SK-N-SH treated with all-trans-retinoic acid at 6 μM for 48 hours (cell line): ENCODE results near the gene FARP1.

ENCODE experiments used
- ATAC-seq: fragments of 200-7000 bp; cut with Tn5 transposase; 3 replicates; pipeline ENCODE4 v1.9.1; 2020; ENCODE audit warnings: mild to moderate bottlenecking, moderate library complexity
- ARNTL ChIP-seq: fragments of 450-650 bp; formaldehyde crosslinking; IDR thresholded peaks from 2 replicates; pipeline ENCODE4 v1.5.0; 2020; ENCODE audit warnings: low read depth, mild to moderate bottlenecking, moderate library complexity, borderline replicate concordance
- BACH2 ChIP-seq: fragments of 250-450 bp; sonication (Bioruptor Pico); IDR thresholded peaks from 2 replicates; pipeline ENCODE4 v1.9.0; 2021; ENCODE audit warnings: mild to moderate bottlenecking, borderline replicate concordance
- CREB5 ChIP-seq: fragments of 250-450 bp; sonication (Bioruptor Pico); IDR thresholded peaks from 2 replicates; pipeline ENCODE4 v1.5.1; 2020; ENCODE audit warnings: low read depth, mild to moderate bottlenecking, moderate library complexity
- CSDC2 ChIP-seq: fragments of 250-450 bp; sonication (Bioruptor Pico); IDR thresholded peaks from 2 replicates; pipeline ENCODE4 v1.5.0; 2020; ENCODE audit warnings: mild to moderate bottlenecking, moderate library complexity
- ESRRG ChIP-seq: fragments of 250-450 bp; sonication (Bioruptor Pico); IDR thresholded peaks from 2 replicates; pipeline ENCODE4 v1.6.1; 2021; ENCODE audit warnings: mild to moderate bottlenecking
- ISL1 ChIP-seq: fragments of 250-450 bp; sonication (Bioruptor Pico); IDR thresholded peaks from 2 replicates; pipeline ENCODE4 v2.1.2; 2022; ENCODE audit warnings: mild to moderate bottlenecking, moderate library complexity
- OSR1 ChIP-seq: fragments of 250-450 bp; sonication (Bioruptor Pico); IDR thresholded peaks from 2 replicates; pipeline ENCODE4 v1.8.0; 2022; ENCODE audit warnings: moderate library complexity, mild to moderate bottlenecking, inconsistent platforms
- PATZ1 ChIP-seq: fragments of 250-450 bp; sonication (Bioruptor Pico); IDR thresholded peaks from 2 replicates; pipeline ENCODE4 v1.8.0; 2020; ENCODE audit warnings: mild to moderate bottlenecking, moderate library complexity, borderline replicate concordance
- PPARA ChIP-seq: fragments of 250-450 bp; sonication (Bioruptor Pico); IDR thresholded peaks from 2 replicates; pipeline ENCODE4 v1.5.0; 2020; ENCODE audit warnings: mild to moderate bottlenecking, borderline replicate concordance
- RARB ChIP-seq: fragments of 250-450 bp; sonication (Bioruptor Pico); IDR thresholded peaks from 2 replicates; pipeline ENCODE4 v1.8.0; 2021; ENCODE audit warnings: mild to moderate bottlenecking, moderate library complexity
- SNAI2 ChIP-seq: fragments of 250-450 bp; sonication (Bioruptor Pico); IDR thresholded peaks from 2 replicates; pipeline ENCODE4 v1.5.0; 2020; ENCODE audit warnings: mild to moderate bottlenecking, moderate library complexity
- TCF4 ChIP-seq: fragments of 250-450 bp; sonication (Bioruptor Pico); IDR thresholded peaks from 2 replicates; pipeline ENCODE4 v1.8.0; 2021; ENCODE audit warnings: mild to moderate bottlenecking, moderate library complexity, borderline replicate concordance
- TOX ChIP-seq: fragments of 250-450 bp; sonication (Bioruptor Pico); IDR thresholded peaks from 2 replicates; pipeline ENCODE4 v1.8.0; 2021; ENCODE audit warnings: mild to moderate bottlenecking, moderate library complexity, borderline replicate concordance
- ZC3H10 ChIP-seq: fragments of 250-450 bp; sonication (Bioruptor Pico); IDR thresholded peaks from 2 replicates; pipeline ENCODE4 v1.5.1; 2021; ENCODE audit warnings: mild to moderate bottlenecking, moderate library complexity
- ZFP3 ChIP-seq: fragments of 250-450 bp; sonication (Bioruptor Pico); IDR thresholded peaks from 2 replicates; pipeline ENCODE4 v1.5.0; 2020; ENCODE audit warnings: mild to moderate bottlenecking, moderate library complexity
- ZFP30 ChIP-seq: fragments of 450-650 bp; formaldehyde crosslinking; IDR thresholded peaks from 2 replicates; pipeline ENCODE4 v1.5.0; 2022; ENCODE audit warnings: mild to moderate bottlenecking, moderate library complexity
- ZNF70 ChIP-seq: fragments of 450-650 bp; formaldehyde crosslinking; IDR thresholded peaks from 2 replicates; pipeline ENCODE4 v1.5.0; 2020; ENCODE audit warnings: mild to moderate bottlenecking, moderate library complexity
- ZNF8 ChIP-seq: fragments of 450-650 bp; formaldehyde crosslinking; IDR thresholded peaks from 2 replicates; pipeline ENCODE4 v1.5.0; 2020; ENCODE audit warnings: mild to moderate bottlenecking, moderate library complexity
- TF ChIP-seq, protein P1 (sequence below): fragments of 250-450 bp; sonication (Bioruptor Pico); IDR thresholded peaks from 2 replicates; pipeline ENCODE4 v1.5.1; 2021; ENCODE audit warnings: mild to moderate bottlenecking, moderate library complexity
- TF ChIP-seq, protein P2 (sequence below): fragments of 250-450 bp; sonication (Bioruptor Pico); IDR thresholded peaks from 2 replicates; pipeline ENCODE4 v1.5.0; 2020; ENCODE audit warnings: mild to moderate bottlenecking, moderate library complexity
- TF ChIP-seq, protein P3 (sequence below): fragments of 250-450 bp; sonication (Bioruptor Pico); IDR thresholded peaks from 2 replicates; pipeline ENCODE4 v1.8.0; 2021; ENCODE audit warnings: low read depth, mild to moderate bottlenecking, moderate library complexity, borderline replicate concordance

FARP1 gene

GRCh38 chr13:98364647-98365046 lies 221.8 kb downstream of the FARP1 start:
- no peak for ATAC-seq
- no peak for TF ChIP-seq TOX (CRISPR knock-in tag)
- TF ChIP-seq, protein P1, sequence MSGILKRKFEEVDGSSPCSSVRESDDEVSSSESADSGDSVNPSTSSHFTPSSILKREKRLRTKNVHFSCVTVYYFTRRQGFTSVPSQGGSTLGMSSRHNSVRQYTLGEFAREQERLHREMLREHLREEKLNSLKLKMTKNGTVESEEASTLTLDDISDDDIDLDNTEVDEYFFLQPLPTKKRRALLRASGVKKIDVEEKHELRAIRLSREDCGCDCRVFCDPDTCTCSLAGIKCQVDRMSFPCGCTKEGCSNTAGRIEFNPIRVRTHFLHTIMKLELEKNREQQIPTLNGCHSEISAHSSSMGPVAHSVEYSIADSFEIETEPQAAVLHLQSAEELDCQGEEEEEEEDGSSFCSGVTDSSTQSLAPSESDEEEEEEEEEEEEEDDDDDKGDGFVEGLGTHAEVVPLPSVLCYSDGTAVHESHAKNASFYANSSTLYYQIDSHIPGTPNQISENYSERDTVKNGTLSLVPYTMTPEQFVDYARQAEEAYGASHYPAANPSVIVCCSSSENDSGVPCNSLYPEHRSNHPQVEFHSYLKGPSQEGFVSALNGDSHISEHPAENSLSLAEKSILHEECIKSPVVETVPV (CRISPR knock-in tag), result no peak
- TF ChIP-seq ESRRG (CRISPR knock-in tag), result no peak
- no peak for TF ChIP-seq CSDC2 (CRISPR knock-in tag)
- TF ChIP-seq CREB5 (CRISPR knock-in tag), result no peak
- TF ChIP-seq ZC3H10, result no peak
- no peak for TF ChIP-seq TCF4
- TF ChIP-seq BACH2, result no peak
- TF ChIP-seq OSR1 (CRISPR knock-in tag), result no peak
- no peak for TF ChIP-seq PATZ1 (CRISPR knock-in tag)
- TF ChIP-seq PPARA (CRISPR knock-in tag), result no peak
- TF ChIP-seq, protein P2, sequence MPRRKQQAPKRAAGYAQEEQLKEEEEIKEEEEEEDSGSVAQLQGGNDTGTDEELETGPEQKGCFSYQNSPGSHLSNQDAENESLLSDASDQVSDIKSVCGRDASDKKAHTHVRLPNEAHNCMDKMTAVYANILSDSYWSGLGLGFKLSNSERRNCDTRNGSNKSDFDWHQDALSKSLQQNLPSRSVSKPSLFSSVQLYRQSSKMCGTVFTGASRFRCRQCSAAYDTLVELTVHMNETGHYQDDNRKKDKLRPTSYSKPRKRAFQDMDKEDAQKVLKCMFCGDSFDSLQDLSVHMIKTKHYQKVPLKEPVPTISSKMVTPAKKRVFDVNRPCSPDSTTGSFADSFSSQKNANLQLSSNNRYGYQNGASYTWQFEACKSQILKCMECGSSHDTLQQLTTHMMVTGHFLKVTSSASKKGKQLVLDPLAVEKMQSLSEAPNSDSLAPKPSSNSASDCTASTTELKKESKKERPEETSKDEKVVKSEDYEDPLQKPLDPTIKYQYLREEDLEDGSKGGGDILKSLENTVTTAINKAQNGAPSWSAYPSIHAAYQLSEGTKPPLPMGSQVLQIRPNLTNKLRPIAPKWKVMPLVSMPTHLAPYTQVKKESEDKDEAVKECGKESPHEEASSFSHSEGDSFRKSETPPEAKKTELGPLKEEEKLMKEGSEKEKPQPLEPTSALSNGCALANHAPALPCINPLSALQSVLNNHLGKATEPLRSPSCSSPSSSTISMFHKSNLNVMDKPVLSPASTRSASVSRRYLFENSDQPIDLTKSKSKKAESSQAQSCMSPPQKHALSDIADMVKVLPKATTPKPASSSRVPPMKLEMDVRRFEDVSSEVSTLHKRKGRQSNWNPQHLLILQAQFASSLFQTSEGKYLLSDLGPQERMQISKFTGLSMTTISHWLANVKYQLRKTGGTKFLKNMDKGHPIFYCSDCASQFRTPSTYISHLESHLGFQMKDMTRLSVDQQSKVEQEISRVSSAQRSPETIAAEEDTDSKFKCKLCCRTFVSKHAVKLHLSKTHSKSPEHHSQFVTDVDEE (CRISPR knock-in tag), result no peak
- TF ChIP-seq ZNF70, result no peak
- TF ChIP-seq, protein P3, sequence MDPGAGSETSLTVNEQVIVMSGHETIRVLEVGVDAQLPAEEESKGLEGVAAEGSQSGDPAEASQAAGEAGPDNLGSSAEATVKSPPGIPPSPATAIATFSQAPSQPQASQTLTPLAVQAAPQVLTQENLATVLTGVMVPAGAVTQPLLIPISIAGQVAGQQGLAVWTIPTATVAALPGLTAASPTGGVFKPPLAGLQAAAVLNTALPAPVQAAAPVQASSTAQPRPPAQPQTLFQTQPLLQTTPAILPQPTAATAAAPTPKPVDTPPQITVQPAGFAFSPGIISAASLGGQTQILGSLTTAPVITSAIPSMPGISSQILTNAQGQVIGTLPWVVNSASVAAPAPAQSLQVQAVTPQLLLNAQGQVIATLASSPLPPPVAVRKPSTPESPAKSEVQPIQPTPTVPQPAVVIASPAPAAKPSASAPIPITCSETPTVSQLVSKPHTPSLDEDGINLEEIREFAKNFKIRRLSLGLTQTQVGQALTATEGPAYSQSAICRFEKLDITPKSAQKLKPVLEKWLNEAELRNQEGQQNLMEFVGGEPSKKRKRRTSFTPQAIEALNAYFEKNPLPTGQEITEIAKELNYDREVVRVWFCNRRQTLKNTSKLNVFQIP (CRISPR knock-in tag), result no peak
- no peak for TF ChIP-seq SNAI2 (CRISPR knock-in tag)
- TF ChIP-seq ISL1 (CRISPR knock-in tag), result no peak
- no peak for TF ChIP-seq RARB
- TF ChIP-seq ZFP3 (CRISPR knock-in tag), result no peak
- no peak for TF ChIP-seq ARNTL (CRISPR knock-in tag)

DNA sequence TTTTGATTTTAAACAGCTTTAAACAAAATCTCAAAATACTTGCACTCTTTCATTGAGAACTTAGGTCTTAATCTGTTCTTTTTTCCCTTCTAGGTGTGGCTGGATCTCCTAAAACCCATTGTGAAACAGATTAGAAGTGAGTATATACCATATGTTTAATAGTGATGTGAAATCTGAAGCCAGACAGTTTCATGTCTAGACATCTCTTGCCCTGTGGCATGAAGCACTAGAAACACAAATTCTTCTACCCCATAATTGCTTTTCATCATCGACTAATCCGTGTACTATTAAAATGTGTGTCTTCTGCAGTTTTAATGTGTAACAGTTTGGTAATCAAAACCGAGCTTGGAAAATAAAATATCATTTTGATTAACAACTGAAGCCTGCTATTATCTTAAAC lies 222.4 kb downstream of the FARP1 start:
- no peak for TF ChIP-seq ARNTL (CRISPR knock-in tag)
- TF ChIP-seq, protein P1 (CRISPR knock-in tag), result no peak
- no peak for TF ChIP-seq PPARA (CRISPR knock-in tag)
- no peak for TF ChIP-seq ZFP30 (CRISPR knock-in tag)
- TF ChIP-seq, all 23 proteins: peak for 0
- no peak for ATAC-seq

- TF ChIP-seq ZFP30 (CRISPR knock-in tag), result no peak
- TF ChIP-seq ZNF8 (CRISPR knock-in tag), result no peak
- no peak for TF ChIP-seq ESRRG (CRISPR knock-in tag)
- TF ChIP-seq CSDC2 (CRISPR knock-in tag), result no peak
- no peak for TF ChIP-seq SNAI2 (CRISPR knock-in tag)
- TF ChIP-seq, protein P1 (CRISPR knock-in tag), result no peak
- no peak for ATAC-seq
These were observed 223.1 kb downstream of the FARP1 start for GRCh38 chr13:98366010-98366409.
